Panc1 (cell line): ENCODE results near the gene THADA. TPM values are rescaled to one million over a fixed set of nuclear protein-coding genes. Genes with fewer than 3 reads are reported as not detected.
A peak's percentile ranks its signal among the peaks of the same experiment; 100 is the strongest.

Experiments
- ATAC-seq: fragments of 200-7000 bp; cut with Tn5 transposase; 2 replicates; pipeline ENCODE4 v1.9.1; 2020; ENCODE audit warnings: mild to moderate bottlenecking, moderate library complexity
- BruUV-seq: library from RNA; stranded (reverse); fragments of 400-500 nt; replicated peaks from 2 replicates; lab custom pipeline; 2021; lab: Mats Ljungman, UMichigan
- CTCF ChIA-PET: fragments of 300-600 bp; sonication (Branson Sonifier 250); formaldehyde crosslinking; loops from one replicate; lab custom pipeline; 2022; ENCODE audit warnings: antibody characterized with exemption; lab: Charles Lee
- POLR2A ChIA-PET: fragments of 300-600 bp; sonication (Branson Sonifier 250); formaldehyde crosslinking; loops from one replicate; lab custom pipeline; 2022; ENCODE audit warnings: antibody characterized with exemption; lab: Charles Lee
- DNase-seq: peaks from one replicate; pipeline ENCODE4 v3.0.0-alpha.2; 2010; ENCODE audit warnings: low read depth, low spot score
- H3K27ac ChIP-seq: 2 replicates; pipeline ENCODE4 v1.5.1; 2011; ENCODE audit warnings: mild to moderate bottlenecking, low read length, inconsistent platforms
- H3K27me3 ChIP-seq: fragments of 200-500 bp; sonication (Bioruptor generic); 2 replicates; pipeline ENCODE4 v1.6.0; 2014; ENCODE audit warnings: low read length, inconsistent platforms; ENCODE audit not compliant: control insufficient read depth, insufficient read depth
- H3K36me3 ChIP-seq: fragments of 200-500 bp; sonication (Bioruptor generic); 2 replicates; pipeline ENCODE4 v1.5.1; 2014; ENCODE audit warnings: inconsistent platforms, mild to moderate bottlenecking, low read length, moderate library complexity; ENCODE audit not compliant: control insufficient read depth, insufficient read depth
- H3K4me1 ChIP-seq: 2 replicates; pipeline ENCODE4 v1.5.1; 2011; ENCODE audit warnings: inconsistent platforms, mild to moderate bottlenecking, low read length, moderate library complexity; ENCODE audit not compliant: control insufficient read depth, insufficient read depth
- H3K4me3 ChIP-seq, 2 experiments: 2 replicates each; pipeline ENCODE4 v1.5.1; 2011 to 2012; ENCODE audit warnings: low read depth in 2 of 2, low read length in 2 of 2, mild to moderate bottlenecking in 2 of 2, inconsistent platforms in 1 of 2, moderate library complexity in 1 of 2
- H3K9me3 ChIP-seq: fragments of 200-500 bp; sonication (Bioruptor generic); 2 replicates; pipeline ENCODE4 v1.5.1; 2014; ENCODE audit warnings: low read depth, mild to moderate bottlenecking, inconsistent platforms, low read length, moderate library complexity; ENCODE audit not compliant: control insufficient read depth, insufficient read depth
- POLR2AphosphoS5 ChIP-seq: IDR thresholded peaks from 2 replicates; pipeline ENCODE4 v1.6.1; 2012; ENCODE audit warnings: mild to moderate bottlenecking, low read depth, low read length, moderate library complexity
- SIN3A ChIP-seq: IDR thresholded peaks from 2 replicates; pipeline ENCODE4 v1.6.1; 2012; ENCODE audit warnings: low read depth, mild to moderate bottlenecking, low read length, moderate library complexity, borderline replicate concordance; ENCODE audit not compliant: insufficient read depth
- TCF7L2 ChIP-seq: IDR thresholded peaks from 2 replicates; pipeline ENCODE4 v1.6.1; 2011; ENCODE audit warnings: mild to moderate bottlenecking, low read depth, low read length, inconsistent platforms
- in situ Hi-C: cut with HindIII; loops from 2 replicates; pipeline ENCODE4 v1.10.0; 2016; ENCODE audit warnings: low sequenced_read_pairs, low pct_unique_long_range_greater_than_20kb
- intact Hi-C: fragments of 100-400 bp; cut with micrococcal nuclease; formaldehyde crosslinking; loops from one replicate; pipeline ENCODE4 v1.10.0; 2022; ENCODE audit not compliant: unreplicated experiment
- total RNA-seq: library from RNA; stranded (reverse); gene quantifications from one replicate; pipeline ENCODE4 v1.2.1, GENCODE V29; 2021; ENCODE audit not compliant: unreplicated experiment
- TF ChIP-seq, protein P1 (sequence below): fragments of 450-650 bp; IDR thresholded peaks from 2 replicates; pipeline ENCODE4 v1.5.1; 2017; ENCODE audit warnings: mild to moderate bottlenecking
- TF ChIP-seq, protein P2 (sequence below), 2 experiments: IDR thresholded peaks; 2 replicates each; pipeline ENCODE4 v1.6.1; 2011 to 2012; ENCODE audit warnings: low read depth in 2 of 2, control low read depth in 1 of 2, low read length in 1 of 2, mild to moderate bottlenecking in 1 of 2, moderate library complexity in 1 of 2; ENCODE audit not compliant: insufficient read depth in 1 of 2

THADA gene
- total RNA-seq, 1 experiment from 2014 or later = 37.2 TPM

- H3K27me3 ChIP-seq = no peaks in the 10 kb centered on the region
- H3K36me3 ChIP-seq = no peaks in the 10 kb centered on the region
- no peak overlapping the region for H3K4me3 ChIP-seq
- ChIA-PET CTCF (no interaction called here), POLR2A (no interaction called here)
- peak; percentile 95 for ATAC-seq
- H3K4me1 ChIP-seq = peaks cover 5% of the 10 kb centered on the region
- H3K9me3 ChIP-seq = no peaks in the 10 kb centered on the region
- BruUV-seq = no TSS peak
- intact Hi-C loops (loop anchor here (10.0 kb wide), 1 partner anchor 163 kb away; the partner anchor contains the start of gene DYNC2LI1), in situ Hi-C loops (no loop called here)
- DNase-seq = peak; percentile 64
- H3K27ac ChIP-seq = peak overlapping the region; percentile 52
- TF ChIP-seq, protein P1, sequence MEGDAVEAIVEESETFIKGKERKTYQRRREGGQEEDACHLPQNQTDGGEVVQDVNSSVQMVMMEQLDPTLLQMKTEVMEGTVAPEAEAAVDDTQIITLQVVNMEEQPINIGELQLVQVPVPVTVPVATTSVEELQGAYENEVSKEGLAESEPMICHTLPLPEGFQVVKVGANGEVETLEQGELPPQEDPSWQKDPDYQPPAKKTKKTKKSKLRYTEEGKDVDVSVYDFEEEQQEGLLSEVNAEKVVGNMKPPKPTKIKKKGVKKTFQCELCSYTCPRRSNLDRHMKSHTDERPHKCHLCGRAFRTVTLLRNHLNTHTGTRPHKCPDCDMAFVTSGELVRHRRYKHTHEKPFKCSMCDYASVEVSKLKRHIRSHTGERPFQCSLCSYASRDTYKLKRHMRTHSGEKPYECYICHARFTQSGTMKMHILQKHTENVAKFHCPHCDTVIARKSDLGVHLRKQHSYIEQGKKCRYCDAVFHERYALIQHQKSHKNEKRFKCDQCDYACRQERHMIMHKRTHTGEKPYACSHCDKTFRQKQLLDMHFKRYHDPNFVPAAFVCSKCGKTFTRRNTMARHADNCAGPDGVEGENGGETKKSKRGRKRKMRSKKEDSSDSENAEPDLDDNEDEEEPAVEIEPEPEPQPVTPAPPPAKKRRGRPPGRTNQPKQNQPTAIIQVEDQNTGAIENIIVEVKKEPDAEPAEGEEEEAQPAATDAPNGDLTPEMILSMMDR = peak; percentile 90
- no peak for TF ChIP-seq TCF7L2
Measured at GRCh38 chr2:43611987-43612894, 16.4 kb upstream of the THADA start.

GRCh38 chr2:43610361-43610760 lies 14.5 kb upstream of the THADA start:
- DNase-seq = no peak
- Histone ChIP-seq H3K36me3 (no peaks in the 10 kb centered on the region), H3K4me3 (no peak overlapping the region), H3K27me3 (no peaks in the 10 kb centered on the region), H3K9me3 (no peaks in the 10 kb centered on the region), H3K4me1 (peaks cover 5% of the 10 kb centered on the region), H3K27ac (no peak overlapping the region)
- intact Hi-C loops (loop anchor here (10.0 kb wide), 1 partner anchor 164 kb away; the partner anchor contains the start of gene DYNC2LI1), in situ Hi-C loops (no loop called here)
- TF ChIP-seq SIN3A (no peak), TCF7L2 (no peak), POLR2AphosphoS5 (no peak)
- TF ChIP-seq, protein P2, sequence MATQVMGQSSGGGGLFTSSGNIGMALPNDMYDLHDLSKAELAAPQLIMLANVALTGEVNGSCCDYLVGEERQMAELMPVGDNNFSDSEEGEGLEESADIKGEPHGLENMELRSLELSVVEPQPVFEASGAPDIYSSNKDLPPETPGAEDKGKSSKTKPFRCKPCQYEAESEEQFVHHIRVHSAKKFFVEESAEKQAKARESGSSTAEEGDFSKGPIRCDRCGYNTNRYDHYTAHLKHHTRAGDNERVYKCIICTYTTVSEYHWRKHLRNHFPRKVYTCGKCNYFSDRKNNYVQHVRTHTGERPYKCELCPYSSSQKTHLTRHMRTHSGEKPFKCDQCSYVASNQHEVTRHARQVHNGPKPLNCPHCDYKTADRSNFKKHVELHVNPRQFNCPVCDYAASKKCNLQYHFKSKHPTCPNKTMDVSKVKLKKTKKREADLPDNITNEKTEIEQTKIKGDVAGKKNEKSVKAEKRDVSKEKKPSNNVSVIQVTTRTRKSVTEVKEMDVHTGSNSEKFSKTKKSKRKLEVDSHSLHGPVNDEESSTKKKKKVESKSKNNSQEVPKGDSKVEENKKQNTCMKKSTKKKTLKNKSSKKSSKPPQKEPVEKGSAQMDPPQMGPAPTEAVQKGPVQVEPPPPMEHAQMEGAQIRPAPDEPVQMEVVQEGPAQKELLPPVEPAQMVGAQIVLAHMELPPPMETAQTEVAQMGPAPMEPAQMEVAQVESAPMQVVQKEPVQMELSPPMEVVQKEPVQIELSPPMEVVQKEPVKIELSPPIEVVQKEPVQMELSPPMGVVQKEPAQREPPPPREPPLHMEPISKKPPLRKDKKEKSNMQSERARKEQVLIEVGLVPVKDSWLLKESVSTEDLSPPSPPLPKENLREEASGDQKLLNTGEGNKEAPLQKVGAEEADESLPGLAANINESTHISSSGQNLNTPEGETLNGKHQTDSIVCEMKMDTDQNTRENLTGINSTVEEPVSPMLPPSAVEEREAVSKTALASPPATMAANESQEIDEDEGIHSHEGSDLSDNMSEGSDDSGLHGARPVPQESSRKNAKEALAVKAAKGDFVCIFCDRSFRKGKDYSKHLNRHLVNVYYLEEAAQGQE (IDR thresholded peaks at IDR 0.05; ENCODE audit: insufficient read depth in 1 of 2, low read depth in 2 of 2, low read length in 1 of 2) = no peak
- TF ChIP-seq, protein P1 = no peak
- ChIA-PET CTCF (interaction anchor here (1.0 kb wide), 1 partner anchor 33 kb away, joined by 4 read pairs; no protein-coding TSS in a partner anchor), POLR2A (no interaction called here)
- ATAC-seq = no peak
- no TSS peak for BruUV-seq
